Ishikawa (cell line): ENCODE results near the gene ZC3H12C.
A peak's percentile ranks its signal among the peaks of the same experiment; 100 is the strongest.

Experiments used
- CREB1 ChIP-seq: IDR thresholded peaks from 2 replicates; pipeline ENCODE4 v1.6.1; 2012; ENCODE audit warnings: low read depth
- EP300 ChIP-seq: IDR thresholded peaks from 2 replicates; pipeline ENCODE4 v1.6.1; 2012; ENCODE audit warnings: borderline replicate concordance
- FOXM1 ChIP-seq: IDR thresholded peaks from 2 replicates; pipeline ENCODE4 v1.6.1; 2012; ENCODE audit warnings: low read depth, borderline replicate concordance
- MAX ChIP-seq: IDR thresholded peaks from 2 replicates; pipeline ENCODE4 v1.6.1; 2012
- NFIC ChIP-seq: IDR thresholded peaks from 2 replicates; pipeline ENCODE4 v1.6.1; 2012
- RAD21 ChIP-seq: IDR thresholded peaks from 2 replicates; pipeline ENCODE4 v1.6.1; 2012; ENCODE audit warnings: low read depth
- REST ChIP-seq: IDR thresholded peaks from 2 replicates; pipeline ENCODE4 v1.6.1; 2012; ENCODE audit warnings: low read depth, mild to moderate bottlenecking
- TAF1 ChIP-seq: IDR thresholded peaks from 2 replicates; pipeline ENCODE4 v1.6.1; 2012; ENCODE audit warnings: low read depth, mild to moderate bottlenecking
- TCF12 ChIP-seq: IDR thresholded peaks from 2 replicates; pipeline ENCODE4 v1.6.1; 2012; ENCODE audit warnings: low read depth
- USF1 ChIP-seq: IDR thresholded peaks from 2 replicates; pipeline ENCODE4 v1.6.1; 2012
- YY1 ChIP-seq: IDR thresholded peaks from 2 replicates; pipeline ENCODE4 v1.6.1; 2012; ENCODE audit warnings: low read depth

GRCh38 chr11:110093407-110094297, 460 bp downstream of the ZC3H12C start:
- TF ChIP-seq EP300 (no peak), RAD21 (no peak), REST (no peak), TCF12 (no peak), YY1 (0 out of 2 replicates have a peak, but pooled peaks have one; percentile 46), FOXM1 (no peak), NFIC (no peak; the same call in 1 of the 2 replicates), TAF1 (peak; percentile 28; the same call in 1 of the 2 replicates), MAX (no peak), USF1 (no peak), CREB1 (no peak)
